PC-9 (cell line): ENCODE results near the gene LONP2. TPM values are rescaled to one million over a fixed set of nuclear protein-coding genes. Genes with fewer than 3 reads are reported as not detected.

ENCODE experiments used
- BruUV-seq: library from RNA; stranded (reverse); fragments of 400-500 nt; replicated peaks from 2 replicates; lab custom pipeline; 2021; lab: Mats Ljungman, UMichigan
- CTCF ChIA-PET: fragments of 300-600 bp; sonication (Branson Sonifier 250); formaldehyde crosslinking; loops from one replicate; lab custom pipeline; 2022; ENCODE audit warnings: antibody characterized with exemption; lab: Charles Lee
- POLR2A ChIA-PET: fragments of 300-600 bp; sonication (Branson Sonifier 250); formaldehyde crosslinking; loops from one replicate; lab custom pipeline; 2022; ENCODE audit warnings: antibody characterized with exemption; ENCODE audit not compliant: unreplicated experiment; lab: Charles Lee
- DNase-seq, 2 experiments: peaks; one replicate each; pipeline versions ENCODE4 v3.0.0 to v3.0.0-alpha.2; 2015 to 2022; ENCODE audit warnings: mixed read lengths in 1 of 2
- H2AFZ ChIP-seq: fragments of 200-600 bp; sonication (generic); 2 replicates; pipeline ENCODE4 v1.8.1; 2017; ENCODE audit warnings: antibody characterized with exemption
- H3F3A ChIP-seq: fragments of 200-600 bp; sonication (generic); 2 replicates; pipeline ENCODE4 v1.8.1; 2017; ENCODE audit warnings: antibody characterized with exemption, mild to moderate bottlenecking, low read depth; ENCODE audit not compliant: insufficient read depth
- H3K27ac ChIP-seq: fragments of 200-600 bp; sonication (generic); 2 replicates; pipeline ENCODE4 v1.6.1; 2016; ENCODE audit warnings: mixed run types
- H3K27me3 ChIP-seq: fragments of 200-600 bp; sonication (generic); 2 replicates; pipeline ENCODE4 v1.6.1; 2016; ENCODE audit warnings: low read depth, mixed run types; ENCODE audit not compliant: insufficient read depth
- H3K36me3 ChIP-seq: fragments of 200-600 bp; sonication (generic); 2 replicates; pipeline ENCODE4 v1.6.1; 2016; ENCODE audit warnings: low read depth, mixed run types
- H3K4me1 ChIP-seq: fragments of 200-600 bp; sonication (generic); replicated peaks from 2 replicates; pipeline ENCODE4 v1.6.1; 2016; ENCODE audit warnings: mixed run types; ENCODE audit not compliant: insufficient read depth
- H3K4me2 ChIP-seq: fragments of 200-600 bp; sonication (generic); 2 replicates; pipeline ENCODE4 v1.6.1; 2017; ENCODE audit warnings: mixed run types
- H3K4me3 ChIP-seq: fragments of 200-600 bp; sonication (generic); 2 replicates; pipeline ENCODE4 v1.6.1; 2016; ENCODE audit warnings: mixed run types
- H3K79me2 ChIP-seq: fragments of 200-600 bp; sonication (generic); 2 replicates; pipeline ENCODE4 v1.6.1; 2017; ENCODE audit warnings: low read depth, mixed run types
- H3K9me2 ChIP-seq: fragments of 200-600 bp; sonication (generic); 2 replicates; pipeline ENCODE4 v1.8.1; 2017; ENCODE audit warnings: mild to moderate bottlenecking; ENCODE audit not compliant: insufficient read depth
- H3K9me3 ChIP-seq: fragments of 200-600 bp; sonication (generic); 2 replicates; pipeline ENCODE4 v1.8.1; 2016; ENCODE audit warnings: low read depth; ENCODE audit not compliant: insufficient read depth
- H4K20me1 ChIP-seq: fragments of 200-600 bp; sonication (generic); 2 replicates; pipeline ENCODE4 v1.8.1; 2017; ENCODE audit not compliant: insufficient read depth
- EZH2 ChIP-seq: fragments of 200-600 bp; sonication (generic); IDR thresholded peaks from 2 replicates; pipeline ENCODE4 v1.8.0; 2017; ENCODE audit warnings: antibody characterized with exemption, low read depth
- intact Hi-C: fragments of 100-400 bp; cut with micrococcal nuclease; formaldehyde crosslinking; loops from one replicate; pipeline ENCODE4 v1.10.0; 2022; ENCODE audit not compliant: unreplicated experiment
- total RNA-seq: library from RNA; stranded (reverse); gene quantifications from 2 replicates; pipeline ENCODE4 v1.2.3, GENCODE V29; 2021
- TF ChIP-seq, protein P1 (sequence below): fragments of 200-600 bp; sonication (generic); conservative IDR thresholded peaks from 2 replicates; pipeline ENCODE4 v1.6.1; 2017; ENCODE audit warnings: mixed run types, antibody characterized with exemption, mild to moderate bottlenecking, moderate library complexity

The LONP2 gene
- total RNA-seq, 1 experiment from 2014 or later: 47.0 TPM

DNA sequence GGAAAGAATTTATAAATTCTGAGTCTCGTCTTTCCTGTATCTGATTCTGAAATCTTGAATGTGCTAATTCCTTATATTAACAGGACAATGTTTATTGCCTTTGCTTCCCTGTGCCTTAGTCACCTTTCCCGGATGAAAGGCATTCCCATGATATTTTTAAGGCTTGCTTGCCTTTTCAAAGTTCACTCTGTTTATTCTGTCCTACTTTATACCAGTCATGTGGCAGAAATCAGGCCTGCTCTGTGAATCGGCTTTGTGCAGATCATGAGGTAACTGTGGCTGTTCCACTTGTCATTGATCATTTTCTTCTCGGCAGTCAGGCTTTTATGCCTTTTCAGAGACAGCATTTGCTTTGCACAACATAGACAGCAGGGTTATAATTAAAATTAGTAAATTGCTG is 32.0 kb downstream of the LONP2 start:
- Histone ChIP-seq H3K9me3 (no peaks in the 10 kb centered on the region), H3K9me2 (no peaks in the 10 kb centered on the region), H4K20me1 (no peaks in the 10 kb centered on the region; the same call in 1 of the 2 replicates), H3K36me3 (peaks cover 8% of the 10 kb centered on the region), H3K79me2 (no peaks in the 10 kb centered on the region), H3K4me3 (no peak overlapping the region), H3K4me1 (no peaks in the 10 kb centered on the region), H3K27ac (no peak overlapping the region), H3F3A (no peaks in the 10 kb centered on the region), H3K4me2 (no peak overlapping the region), H2AFZ (no peak overlapping the region), H3K27me3 (no peaks in the 10 kb centered on the region)
- intact Hi-C loops: no loop called here
- DNase-seq: no peak
- TF ChIP-seq, protein P1, sequence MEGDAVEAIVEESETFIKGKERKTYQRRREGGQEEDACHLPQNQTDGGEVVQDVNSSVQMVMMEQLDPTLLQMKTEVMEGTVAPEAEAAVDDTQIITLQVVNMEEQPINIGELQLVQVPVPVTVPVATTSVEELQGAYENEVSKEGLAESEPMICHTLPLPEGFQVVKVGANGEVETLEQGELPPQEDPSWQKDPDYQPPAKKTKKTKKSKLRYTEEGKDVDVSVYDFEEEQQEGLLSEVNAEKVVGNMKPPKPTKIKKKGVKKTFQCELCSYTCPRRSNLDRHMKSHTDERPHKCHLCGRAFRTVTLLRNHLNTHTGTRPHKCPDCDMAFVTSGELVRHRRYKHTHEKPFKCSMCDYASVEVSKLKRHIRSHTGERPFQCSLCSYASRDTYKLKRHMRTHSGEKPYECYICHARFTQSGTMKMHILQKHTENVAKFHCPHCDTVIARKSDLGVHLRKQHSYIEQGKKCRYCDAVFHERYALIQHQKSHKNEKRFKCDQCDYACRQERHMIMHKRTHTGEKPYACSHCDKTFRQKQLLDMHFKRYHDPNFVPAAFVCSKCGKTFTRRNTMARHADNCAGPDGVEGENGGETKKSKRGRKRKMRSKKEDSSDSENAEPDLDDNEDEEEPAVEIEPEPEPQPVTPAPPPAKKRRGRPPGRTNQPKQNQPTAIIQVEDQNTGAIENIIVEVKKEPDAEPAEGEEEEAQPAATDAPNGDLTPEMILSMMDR: no peak
- TF ChIP-seq EZH2: no peak
- BruUV-seq: no TSS peak
- ChIA-PET CTCF (no interaction called here), POLR2A (no interaction called here)

DNA sequence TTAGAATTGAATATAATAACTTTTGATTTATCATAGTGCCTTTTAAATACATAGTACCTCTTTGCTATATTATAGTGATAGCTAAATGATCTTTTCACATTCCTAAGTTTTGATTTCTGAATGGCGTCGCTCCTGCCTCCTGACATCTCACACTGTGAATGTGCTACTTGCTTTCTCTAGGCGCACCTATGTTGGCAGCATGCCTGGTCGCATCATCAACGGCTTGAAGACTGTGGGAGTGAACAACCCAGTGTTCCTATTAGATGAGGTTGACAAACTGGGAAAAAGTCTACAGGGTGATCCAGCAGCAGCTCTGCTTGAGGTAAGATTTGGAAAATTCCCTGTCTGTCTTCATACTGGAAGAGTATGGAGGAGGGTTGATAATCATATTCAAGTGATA is 33.1 kb downstream of the LONP2 start:
- Histone ChIP-seq H3K4me2 (no peak overlapping the region), H3K9me2 (no peaks in the 10 kb centered on the region), H3K4me1 (no peaks in the 10 kb centered on the region), H2AFZ (no peak overlapping the region), H3K79me2 (no peaks in the 10 kb centered on the region), H4K20me1 (no peaks in the 10 kb centered on the region), H3K9me3 (no peaks in the 10 kb centered on the region), H3K27me3 (no peaks in the 10 kb centered on the region), H3K27ac (no peak overlapping the region), H3F3A (no peaks in the 10 kb centered on the region), H3K4me3 (no peak overlapping the region), H3K36me3 (peaks cover 11% of the 10 kb centered on the region)
- ChIA-PET CTCF (no interaction called here), POLR2A (no interaction called here)
- no peak for DNase-seq
- intact Hi-C loops: no loop called here
- BruUV-seq: no TSS peak
- TF ChIP-seq, protein P1: no peak
- TF ChIP-seq EZH2: no peak

DNA sequence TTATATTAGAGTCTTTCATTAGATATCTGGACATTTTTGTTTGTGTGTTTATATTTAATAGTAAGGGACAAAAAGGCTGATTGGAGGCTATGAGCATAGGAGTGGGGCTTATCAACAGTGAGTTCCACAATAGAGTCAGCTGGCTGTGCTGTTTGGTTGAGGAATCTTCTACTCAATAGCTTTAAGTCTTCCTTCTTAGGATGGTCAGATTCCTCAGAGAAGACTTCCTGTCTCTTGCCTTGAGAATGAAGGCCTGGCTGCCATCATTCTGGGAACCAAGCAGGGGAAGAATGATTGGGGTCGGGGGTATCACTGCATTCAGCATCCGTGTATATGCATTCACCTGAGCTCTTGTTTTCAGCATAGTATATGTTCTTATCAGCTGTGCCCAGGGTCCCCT is 35.1 kb downstream of the LONP2 start:
- Histone ChIP-seq H2AFZ (no peak overlapping the region), H4K20me1 (no peaks in the 10 kb centered on the region), H3K4me2 (no peak overlapping the region), H3K4me3 (no peak overlapping the region), H3K79me2 (no peaks in the 10 kb centered on the region), H3K9me2 (no peaks in the 10 kb centered on the region), H3K27me3 (no peaks in the 10 kb centered on the region), H3K36me3 (peaks cover 16% of the 10 kb centered on the region), H3F3A (no peaks in the 10 kb centered on the region), H3K9me3 (no peaks in the 10 kb centered on the region), H3K4me1 (no peaks in the 10 kb centered on the region), H3K27ac (no peak overlapping the region)
- DNase-seq: no peak
- ChIA-PET CTCF (interaction anchor here (0.5 kb wide), 1 partner anchor 22 kb away, joined by 6 read pairs; no protein-coding TSS in a partner anchor), POLR2A (interaction anchor here (0.7 kb wide), 1 partner anchor 417 kb away, joined by 3 read pairs; no protein-coding TSS in a partner anchor)
- BruUV-seq: no TSS peak
- TF ChIP-seq, protein P1: no peak
- TF ChIP-seq EZH2: no peak
- intact Hi-C loops: no loop called here
